Stimulated activated naive CD8-positive, alpha-beta T cell treated with anti-CD3 and anti-CD28 coated beads, Interleukin-15, amount 100 ng/mL, for 72 hours (primary cell): ENCODE results near the gene YWHAG.
"Not testable (repeated sequence)": the region's sequence is repeated elsewhere in the genome, so short reads cannot be mapped to it uniquely, and the experiment has no call there.

Source experiments
- ATAC-seq: fragments of 150-1000 bp; cut with Tn5 transposase; 2 replicates; pipeline ENCODE4 v1.10.0; 2021; ENCODE audit warnings: mild to moderate bottlenecking, moderate library complexity
- DNase-seq, 2 donors: peaks; one replicate each; pipeline ENCODE4 v3.0.0; 2021 to 2022
- H3K27ac Mint-ChIP-seq, 2 donors: one replicate each; pipeline ENCODE4 v1.8.0; 2022; ENCODE audit warnings: mild to moderate bottlenecking in 2 of 2, mixed read lengths in 2 of 2, moderate library complexity in 2 of 2
- H3K27me3 Mint-ChIP-seq: one replicate; pipeline ENCODE4 v1.8.0; 2022; ENCODE audit warnings: mixed read lengths
- H3K4me1 Mint-ChIP-seq: one replicate; pipeline ENCODE4 v1.8.0; 2022; ENCODE audit warnings: mild to moderate bottlenecking, mixed read lengths
- H3K4me3 Mint-ChIP-seq, 2 donors: one replicate each; pipeline ENCODE4 v1.8.0; 2022; ENCODE audit warnings: mild to moderate bottlenecking in 2 of 2, mixed read lengths in 2 of 2, moderate library complexity in 1 of 2
- H3K9me3 Mint-ChIP-seq, 2 donors: one replicate each; pipeline ENCODE4 v1.8.0; 2022; ENCODE audit warnings: mixed read lengths in 2 of 2

Gene YWHAG

DNA sequence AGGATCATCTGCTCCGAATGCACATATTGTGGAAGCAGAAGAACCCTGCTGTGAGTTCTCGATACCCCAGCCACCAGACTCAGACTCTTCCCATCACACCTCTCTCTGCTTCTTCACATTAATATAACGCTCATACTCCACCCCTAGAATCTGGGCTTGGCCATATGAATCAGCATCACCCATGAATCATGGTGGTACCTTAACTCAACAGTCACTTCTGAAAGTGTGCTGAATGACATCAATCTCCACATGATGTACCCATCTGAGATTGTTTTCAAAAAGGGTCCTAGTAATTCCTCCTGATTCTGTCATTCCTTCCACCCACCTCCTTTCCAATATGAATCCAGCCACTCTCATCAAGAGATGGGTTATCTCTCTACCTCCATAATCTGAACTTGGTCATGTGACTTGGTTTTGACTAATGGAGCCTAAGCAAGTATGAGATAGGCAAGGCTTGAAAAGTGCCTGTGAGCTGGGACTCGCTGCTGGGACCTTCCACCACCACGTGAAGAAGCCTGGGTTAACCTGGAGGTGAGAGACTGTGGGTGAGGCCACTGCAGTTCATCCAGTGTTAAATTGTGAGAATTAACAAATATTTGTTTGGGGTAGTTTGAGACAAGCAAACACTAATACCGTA lies 15.4 kb downstream of the YWHAG start:
- DNase-seq (no peak), ATAC-seq (peak; percentile 95)
- Mint-ChIP-seq H3K9me3 (no peaks in the 10 kb centered on the region), H3K27me3 (no peaks in the 10 kb centered on the region), H3K4me1 (peaks cover 83% of the 10 kb centered on the region), H3K27ac (no peak overlapping the region), H3K4me3 (no peak overlapping the region)

GRCh38 chr7:76342222-76342621 lies 16.6 kb downstream of the YWHAG start:
- Mint-ChIP-seq H3K27ac (peak overlapping the region; percentile 61 to 85), H3K4me1 (peaks cover 83% of the 10 kb centered on the region), H3K4me3 (no peak overlapping the region), H3K27me3 (no peaks in the 10 kb centered on the region), H3K9me3 (no peaks in the 10 kb centered on the region)
- DNase-seq (no peak), ATAC-seq (no peak)

DNA sequence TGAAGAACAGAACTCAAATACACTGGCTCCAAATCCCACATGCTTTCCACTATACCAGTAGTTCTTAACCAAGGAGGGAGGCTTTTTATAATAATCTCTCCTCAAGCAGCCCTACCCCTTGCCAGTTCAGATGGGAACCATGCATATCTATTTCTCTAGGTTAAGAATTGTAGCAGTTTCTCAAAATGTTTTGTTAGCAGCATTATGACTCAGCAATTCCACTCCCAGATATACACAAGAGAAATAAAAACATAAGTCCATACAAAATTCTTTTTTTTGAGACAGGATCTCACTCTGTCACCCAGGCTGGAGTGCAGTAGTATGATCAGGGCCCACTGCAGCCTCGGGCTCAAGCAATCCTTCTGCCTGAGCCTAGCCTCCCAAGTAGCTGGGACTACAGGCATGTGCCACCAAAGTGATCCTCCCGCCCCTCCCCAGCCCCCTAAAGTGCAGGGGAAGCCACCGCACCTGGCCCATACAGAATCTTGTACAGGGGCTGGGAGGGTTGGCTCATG lies 18.1 kb downstream of the YWHAG start:
- ATAC-seq: no peak
- H3K4me1 Mint-ChIP-seq: peaks cover 75% of the 10 kb centered on the region
- H3K9me3 Mint-ChIP-seq: no peaks in the 10 kb centered on the region
- H3K27ac Mint-ChIP-seq: peak overlapping the region in 1 of 2 donors; percentile 21
- no peak for DNase-seq
- H3K4me3 Mint-ChIP-seq: no peak overlapping the region
- no peaks in the 10 kb centered on the region for H3K27me3 Mint-ChIP-seq

DNA sequence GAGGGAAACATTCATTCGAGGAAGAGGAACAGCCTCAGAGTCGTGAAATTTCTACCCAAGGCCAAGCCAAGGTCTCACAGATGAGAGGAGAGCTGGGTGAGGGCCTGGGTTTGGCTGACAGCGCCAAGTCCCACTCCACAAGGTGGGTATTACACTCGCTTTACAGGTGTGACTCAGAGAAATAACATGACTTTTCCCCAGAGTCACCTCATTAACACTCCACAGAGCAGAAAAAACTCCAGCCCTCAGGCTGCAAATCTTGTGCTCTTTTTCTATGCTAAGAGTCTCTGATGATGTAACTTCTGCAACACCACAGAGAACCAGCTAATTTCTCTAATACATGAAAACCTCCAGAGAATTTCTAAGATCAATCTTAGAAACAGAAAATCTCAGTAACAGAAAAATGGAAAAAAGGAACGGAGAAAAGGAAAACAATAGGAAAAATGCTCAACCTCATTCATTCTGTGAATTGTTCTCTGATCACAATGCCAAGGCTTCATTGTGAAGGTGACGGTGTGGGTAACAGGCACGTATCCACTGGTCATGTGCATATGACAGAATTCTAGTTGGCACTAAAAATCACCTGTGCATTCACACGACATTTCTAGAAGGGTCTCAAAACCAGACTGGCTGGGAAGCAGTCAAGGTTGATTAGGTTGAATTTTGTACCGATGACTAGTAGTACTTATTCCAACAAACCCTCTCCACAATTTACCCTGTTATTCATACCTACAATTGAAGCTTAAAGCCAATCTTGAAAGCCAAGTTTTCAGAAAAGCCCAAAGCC lies 20.3 kb downstream of the YWHAG start:
- Mint-ChIP-seq H3K9me3 (no peaks in the 10 kb centered on the region), H3K4me3 (no peak overlapping the region), H3K27ac (peak overlapping the region in 1 of 2 donors; percentile 84), H3K4me1 (peaks cover 64% of the 10 kb centered on the region), H3K27me3 (no peaks in the 10 kb centered on the region)
- ATAC-seq (no peak), DNase-seq (no peak)

GRCh38 chr7:76337147-76337546 lies 21.6 kb downstream of the YWHAG start:
- Mint-ChIP-seq H3K4me1 (peaks cover 57% of the 10 kb centered on the region), H3K9me3 (no peaks in the 10 kb centered on the region), H3K27me3 (no peaks in the 10 kb centered on the region), H3K27ac (no peak overlapping the region), H3K4me3 (no peak overlapping the region)
- DNase-seq: no peak
- ATAC-seq: no peak

DNA sequence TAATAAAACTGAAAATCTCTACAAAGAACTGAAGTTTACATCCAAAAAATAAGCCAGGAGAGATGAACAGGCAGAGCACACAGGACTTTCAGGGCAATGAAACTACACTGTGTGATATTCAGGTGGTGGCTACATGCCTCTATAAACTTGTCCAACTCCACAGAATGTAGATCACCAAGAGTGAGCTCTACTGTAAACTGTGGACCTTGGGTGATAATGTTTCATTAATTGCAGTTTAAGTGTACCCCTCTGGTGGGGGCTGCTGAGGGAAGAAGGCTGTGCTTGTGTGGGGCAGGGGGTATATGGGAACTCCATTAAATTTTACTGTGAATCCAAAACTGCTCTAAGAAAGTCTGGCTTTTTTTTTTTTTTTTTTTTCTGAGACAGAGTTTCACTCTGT lies 22.7 kb downstream of the YWHAG start:
- no peak for DNase-seq
- no peak overlapping the region for H3K4me3 Mint-ChIP-seq
- H3K4me1 Mint-ChIP-seq: peaks cover 55% of the 10 kb centered on the region
- ATAC-seq: no peak
- no peaks in the 10 kb centered on the region for H3K9me3 Mint-ChIP-seq
- no peaks in the 10 kb centered on the region for H3K27me3 Mint-ChIP-seq
- no peak overlapping the region for H3K27ac Mint-ChIP-seq

- not testable (repeated sequence) for H3K9me3 Mint-ChIP-seq, H3K4me3 Mint-ChIP-seq, ATAC-seq, H3K27me3 Mint-ChIP-seq, H3K27ac Mint-ChIP-seq, DNase-seq
- H3K4me1 Mint-ChIP-seq: peaks cover 54% of the 10 kb centered on the region
Observed at GRCh38 chr7:76335417-76335816, 23.4 kb downstream of the YWHAG start.

GRCh38 chr7:76334320-76334967 lies 24.3 kb downstream of the YWHAG start:
- ATAC-seq: no peak
- Mint-ChIP-seq H3K4me1 (peaks cover 55% of the 10 kb centered on the region), H3K27ac (no peak overlapping the region)

GRCh38 chr7:76333511-76334101 lies 25.2 kb downstream of the YWHAG start:
- no peak for DNase-seq
- Mint-ChIP-seq H3K27me3 (no peaks in the 10 kb centered on the region), H3K27ac (no peak overlapping the region), H3K4me1 (peaks cover 62% of the 10 kb centered on the region), H3K9me3 (no peaks in the 10 kb centered on the region), H3K4me3 (no peak overlapping the region)
- ATAC-seq: no peak

More at GRCh38 chr7:76334320-76334967, 24.3 kb downstream of the YWHAG start:
- no peaks in the 10 kb centered on the region for H3K9me3 Mint-ChIP-seq
- DNase-seq: no peak
- H3K27me3 Mint-ChIP-seq: no peaks in the 10 kb centered on the region
- no peak overlapping the region for H3K4me3 Mint-ChIP-seq

GRCh38 chr7:76332078-76332477 lies 26.7 kb downstream of the YWHAG start:
- peaks cover 60% of the 10 kb centered on the region for H3K4me1 Mint-ChIP-seq
- no peak for DNase-seq
- no peaks in the 10 kb centered on the region for H3K27me3 Mint-ChIP-seq
- H3K9me3 Mint-ChIP-seq: no peaks in the 10 kb centered on the region
- H3K4me3 Mint-ChIP-seq: no peak overlapping the region
- peak overlapping the region in 1 of 2 donors; percentile 74 for H3K27ac Mint-ChIP-seq
- no peak for ATAC-seq

DNA sequence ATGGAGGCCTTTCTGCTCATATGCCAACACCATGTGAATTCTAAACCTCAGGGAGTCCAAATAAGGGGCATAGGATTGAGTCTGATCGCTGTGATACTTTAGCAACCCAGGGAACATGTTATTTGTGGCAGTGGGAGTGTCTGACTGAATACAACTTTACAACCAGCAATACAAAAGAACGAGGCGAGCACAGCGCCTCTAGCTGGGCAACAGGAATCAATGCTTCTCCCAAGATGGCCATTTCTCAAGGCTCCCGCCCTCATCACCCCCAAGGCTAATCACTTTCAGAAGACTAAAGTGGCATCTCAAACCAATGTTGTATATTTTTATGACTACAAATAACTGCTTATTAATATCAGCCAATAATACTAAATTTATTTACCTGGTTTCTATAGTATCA lies 28.1 kb downstream of the YWHAG start:
- Mint-ChIP-seq H3K27me3 (no peaks in the 10 kb centered on the region), H3K9me3 (no peaks in the 10 kb centered on the region), H3K4me3 (no peak overlapping the region), H3K4me1 (peaks cover 53% of the 10 kb centered on the region), H3K27ac (peak overlapping the region in 1 of 2 donors; percentile 72)
- ATAC-seq (no peak), DNase-seq (no peak)

DNA sequence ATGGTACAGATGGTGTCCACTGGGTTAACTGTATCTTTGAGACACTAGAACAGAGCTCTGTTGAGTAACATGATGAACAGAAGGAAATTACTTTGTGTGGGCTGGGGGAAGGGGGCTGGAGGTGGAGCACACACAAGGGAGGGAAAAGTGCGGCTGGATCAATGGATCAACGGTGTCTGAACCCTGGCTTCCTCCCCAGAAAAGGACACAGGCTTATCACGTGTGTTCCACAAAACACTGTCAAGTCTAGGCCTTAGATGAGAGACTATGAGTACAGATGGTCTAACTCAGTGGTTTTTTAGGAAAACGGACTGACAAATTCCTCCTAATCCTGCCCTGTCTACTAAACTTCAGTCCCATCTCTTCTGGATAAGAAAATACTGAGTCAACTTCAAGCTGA lies 28.5 kb downstream of the YWHAG start:
- H3K4me1 Mint-ChIP-seq: peaks cover 50% of the 10 kb centered on the region
- H3K9me3 Mint-ChIP-seq: no peaks in the 10 kb centered on the region
- DNase-seq (no peak), ATAC-seq (no peak)
- H3K27ac Mint-ChIP-seq: no peak overlapping the region
- no peak overlapping the region for H3K4me3 Mint-ChIP-seq
- H3K27me3 Mint-ChIP-seq: no peaks in the 10 kb centered on the region

DNA sequence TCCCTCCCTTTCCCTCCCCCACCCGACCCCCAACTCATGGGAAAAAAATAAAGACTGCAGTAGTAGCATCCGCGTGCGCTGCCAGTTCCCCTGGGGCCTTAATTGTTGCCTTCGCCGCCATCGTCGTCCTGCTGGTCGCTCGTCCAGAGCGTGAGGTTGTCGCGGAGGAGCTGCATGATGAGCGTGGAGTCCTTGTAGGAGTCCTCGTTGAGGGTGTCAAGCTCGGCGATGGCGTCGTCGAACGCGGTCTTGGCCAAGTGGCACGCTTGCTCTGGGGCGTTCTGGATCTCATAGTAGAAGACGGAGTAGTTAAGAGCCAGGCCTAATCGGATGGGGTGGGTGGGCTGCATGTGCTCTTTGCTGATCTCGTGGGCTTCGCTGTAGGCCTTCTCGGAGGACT lies 29.3 kb downstream of the YWHAG start:
- no peak for ATAC-seq
- no peaks in the 10 kb centered on the region for H3K9me3 Mint-ChIP-seq
- peak overlapping the region in 1 of 2 donors; percentile 2 for H3K27ac Mint-ChIP-seq
- no peak overlapping the region for H3K4me3 Mint-ChIP-seq
- no peaks in the 10 kb centered on the region for H3K27me3 Mint-ChIP-seq
- peaks cover 50% of the 10 kb centered on the region for H3K4me1 Mint-ChIP-seq
- DNase-seq: no peak

DNA sequence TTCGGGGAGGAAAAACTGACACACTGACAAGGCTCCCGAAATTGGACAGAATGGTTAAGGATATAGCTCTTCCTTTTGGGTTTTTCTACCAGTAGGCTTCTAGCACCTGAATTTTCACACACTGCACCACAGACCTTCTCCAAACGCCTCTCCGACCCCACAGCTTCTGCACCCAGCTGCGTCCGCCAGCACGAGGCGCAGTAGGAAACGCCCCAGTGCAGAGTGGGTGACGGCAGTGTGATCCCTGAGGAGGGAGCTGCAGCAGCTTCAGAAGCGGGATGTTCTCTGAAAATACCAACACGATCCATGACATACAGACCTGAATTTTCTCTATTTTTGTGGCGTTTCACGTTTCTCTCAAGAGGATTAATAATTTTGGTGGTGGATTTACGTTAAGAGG lies 30.4 kb downstream of the YWHAG start:
- H3K4me3 Mint-ChIP-seq: no peak overlapping the region
- DNase-seq (no peak), ATAC-seq (no peak)
- no peaks in the 10 kb centered on the region for H3K9me3 Mint-ChIP-seq
- peak overlapping the region in 1 of 2 donors; percentile 47 for H3K27ac Mint-ChIP-seq
- no peaks in the 10 kb centered on the region for H3K27me3 Mint-ChIP-seq
- peaks cover 49% of the 10 kb centered on the region for H3K4me1 Mint-ChIP-seq

GRCh38 chr7:76327610-76328009 lies 31.2 kb downstream of the YWHAG start:
- Mint-ChIP-seq H3K4me3 (no peak overlapping the region), H3K27ac (peak overlapping the region in 1 of 2 donors; percentile 56), H3K27me3 (no peaks in the 10 kb centered on the region), H3K4me1 (peaks cover 47% of the 10 kb centered on the region), H3K9me3 (no peaks in the 10 kb centered on the region)
- ATAC-seq (no peak), DNase-seq (no peak)
